Esophagus muscularis mucosa (tissue), 4 donors: ENCODE measurements around the gene SP100. TPM values are rescaled to one million over a fixed set of nuclear protein-coding genes. Genes with fewer than 3 reads are reported as not detected.
"Not testable (repeated sequence)": the region's sequence is repeated elsewhere in the genome, so short reads cannot be mapped to it uniquely, and the experiment has no call there.

Experiments
- DNase-seq: peaks from one replicate; pipeline ENCODE4 v3.0.0-alpha.2; 2017; ENCODE audit errors: extremely low spot score
- H3K27ac ChIP-seq, 4 donors: fragments of 200-600 bp; sonication (generic); replicated peaks in 1 of 4; 1 replicate in 3 of 4; 2 replicates in 1 of 4; pipeline ENCODE4 v1.5.1; 2016 to 2019; ENCODE audit warnings: mild to moderate bottlenecking in 1 of 4
- H3K27me3 ChIP-seq, 4 donors: fragments of 200-600 bp; sonication (generic); one replicate each; pipeline versions ENCODE4 v1.5.1 to v1.6.0; 2016 to 2019
- H3K36me3 ChIP-seq, 4 donors: fragments of 200-600 bp; sonication (generic); one replicate each; pipeline ENCODE4 v1.5.1; 2016 to 2019
- H3K4me1 ChIP-seq, 4 donors: fragments of 200-600 bp; sonication (generic); one replicate each; pipeline ENCODE4 v1.5.1; 2016 to 2019
- H3K4me3 ChIP-seq, 4 donors: fragments of 200-600 bp; sonication (generic); 1 replicate in 2 of 4; 2 replicates in 2 of 4; pipeline ENCODE4 v1.5.1; 2016 to 2019; ENCODE audit warnings: mild to moderate bottlenecking in 4 of 4, moderate library complexity in 1 of 4
- H3K9me3 ChIP-seq, 4 donors: fragments of 200-600 bp; sonication (generic); 1 replicate in 3 of 4; 2 replicates in 1 of 4; pipeline ENCODE4 v1.5.1; 2016 to 2019
- CTCF ChIP-seq, 3 experiments: fragments of 200-600 bp in 2 of 3; fragments of 450-650 bp in 1 of 3; sonication (generic) in 2 of 3; IDR thresholded peaks; one replicate each; pipeline ENCODE4 v1.5.1; 2017 to 2019; ENCODE audit warnings: antibody characterized with exemption in 3 of 3, mild to moderate bottlenecking in 2 of 3, moderate library complexity in 1 of 3
- EP300 ChIP-seq: sonication (generic); formaldehyde crosslinking; IDR thresholded peaks from one replicate; pipeline ENCODE4 v1.6.1; 2017; ENCODE audit warnings: antibody characterized with exemption
- POLR2A ChIP-seq: fragments of 450-650 bp; IDR thresholded peaks from one replicate; pipeline ENCODE4 v1.6.1; 2017; ENCODE audit warnings: antibody characterized with exemption, moderate library complexity, mild to moderate bottlenecking, low read depth
- POLR2AphosphoS5 ChIP-seq, 2 donors: sonication (generic); formaldehyde crosslinking; IDR thresholded peaks; one replicate each; pipeline ENCODE4 v1.6.1; 2017; ENCODE audit warnings: antibody characterized with exemption in 2 of 2
- WGBS: methylation state at CpG from one replicate; pipeline ENCODE4 v1.1.5; 2018; 5-methylcytosine and 5-hydroxymethylcytosine counted together
- intact Hi-C: fragments of 100-400 bp; cut with DNase I; formaldehyde crosslinking; loops from one replicate; pipeline ENCODE4 v1.15.1; 2023
- total RNA-seq, 4 donors: library from RNA; depleted of rRNA; stranded (reverse); fragments of >200 nt; gene quantifications; one replicate each; pipeline versions ENCODE4 v1.1.0 to v1.2.1, GENCODE V29; 2016

Gene SP100
- 10 to 100 TPM; 83.8 to 95.5 (median 92.1) TPM for total RNA-seq

- 16% methylated on average over 10 of the region's 12 CpGs for WGBS
- Histone ChIP-seq H3K9me3 (no peaks in the 10 kb centered on the region), H3K36me3 (no peaks in the 10 kb centered on the region), H3K27me3 (no peaks in the 10 kb centered on the region), H3K4me3 (peak within 1 kb of the TSS; percentile 56 to 72 (median 64)), H3K27ac (peak within 1 kb of the TSS; percentile 76 to 93 (median 86)), H3K4me1 (peaks cover 43 to 68% (median 60%) of the 10 kb centered on the region in 4 donors)
- peak; percentile 95 for DNase-seq
- TF ChIP-seq CTCF (IDR thresholded peaks at IDR 0.05), result no peak
- no peak for TF ChIP-seq EP300
- peak; percentile 82 to 91 for TF ChIP-seq POLR2AphosphoS5 (IDR thresholded peaks at IDR 0.05)
- TF ChIP-seq POLR2A, result peak; percentile 44
- intact Hi-C loops, result loop anchor here (10.0 kb wide), 2 partner anchors 191 to 379 kb away; partner anchors contain the start of gene SP140
These were observed at the start of gene SP100 for GRCh38 chr2:230416061-230416721. Gene SP100, plus strand, starts transcription at chr2:230416201. Its CDS starts 96 bp downstream, at chr2:230416297.

DNA sequence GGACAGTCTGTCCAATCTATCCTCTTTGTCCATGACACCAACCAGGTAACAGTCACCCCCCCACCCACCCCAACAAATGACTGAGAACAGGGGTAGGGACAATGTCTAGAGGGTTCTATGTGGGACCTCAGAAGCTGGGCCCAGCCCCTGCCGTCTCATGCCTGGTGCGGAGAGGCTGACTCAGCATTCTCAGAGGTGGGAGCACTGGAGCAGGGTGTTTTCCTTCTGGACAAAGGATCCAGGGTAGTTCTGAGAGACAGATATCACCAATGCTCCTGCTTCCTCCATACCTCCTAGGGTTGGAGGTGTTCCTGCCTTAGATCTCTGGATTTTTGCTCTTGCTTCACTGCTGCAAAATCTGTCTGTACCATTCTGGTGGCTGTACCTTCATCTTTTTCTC is 33.9 kb upstream of the SP100 start:
- Histone ChIP-seq H3K27ac (no peak overlapping the region), H3K36me3 (peaks cover 0 to 48% (median 9%) of the 10 kb centered on the region in 4 donors), H3K4me3 (no peak overlapping the region), H3K27me3 (no peaks in the 10 kb centered on the region), H3K4me1 (no peaks in the 10 kb centered on the region), H3K9me3 (no peaks in the 10 kb centered on the region)
- WGBS, result 100% methylated on average over 2 of the region's 2 CpGs
- DNase-seq, result no peak
- TF ChIP-seq EP300 (no peak), POLR2A (no peak), CTCF (IDR thresholded peaks at IDR 0.05) (no peak)
- intact Hi-C loops, result no loop called here

- Histone ChIP-seq H3K9me3 (no peaks in the 10 kb centered on the region), H3K36me3 (peaks cover 2 to 53% (median 11%) of the 10 kb centered on the region in 4 donors), H3K27me3 (no peaks in the 10 kb centered on the region), H3K27ac (no peak overlapping the region), H3K4me1 (no peaks in the 10 kb centered on the region), H3K4me3 (no peak overlapping the region)
- TF ChIP-seq EP300 (no peak), POLR2A (no peak), CTCF (IDR thresholded peaks at IDR 0.05) (no peak), POLR2AphosphoS5 (IDR thresholded peaks at IDR 0.05) (no peak)
- DNase-seq, result no peak
- 82% methylated on average over 5 of the region's 5 CpGs for WGBS
- intact Hi-C loops, result no loop called here
These were observed 32.5 kb upstream of the SP100 start for GRCh38 chr2:230383453-230383852.

- no peak overlapping the region for H3K4me3 ChIP-seq
- no peak overlapping the region for H3K27ac ChIP-seq
- H3K4me1 ChIP-seq, result no peaks in the 10 kb centered on the region
- DNase-seq, result no peak
- WGBS, result 93% methylated on average over 6 of the region's 6 CpGs
- intact Hi-C loops, result no loop called here
- no peaks in the 10 kb centered on the region for H3K27me3 ChIP-seq
- TF ChIP-seq EP300 (no peak), CTCF (IDR thresholded peaks at IDR 0.05) (no peak), POLR2AphosphoS5 (IDR thresholded peaks at IDR 0.05) (no peak), POLR2A (no peak)
- peaks cover 15 to 67% (median 25%) of the 10 kb centered on the region in 4 donors for H3K36me3 ChIP-seq
- H3K9me3 ChIP-seq, result no peaks in the 10 kb centered on the region
These were observed 31.0 kb upstream of the SP100 start for GRCh38 chr2:230384986-230385385.

DNA sequence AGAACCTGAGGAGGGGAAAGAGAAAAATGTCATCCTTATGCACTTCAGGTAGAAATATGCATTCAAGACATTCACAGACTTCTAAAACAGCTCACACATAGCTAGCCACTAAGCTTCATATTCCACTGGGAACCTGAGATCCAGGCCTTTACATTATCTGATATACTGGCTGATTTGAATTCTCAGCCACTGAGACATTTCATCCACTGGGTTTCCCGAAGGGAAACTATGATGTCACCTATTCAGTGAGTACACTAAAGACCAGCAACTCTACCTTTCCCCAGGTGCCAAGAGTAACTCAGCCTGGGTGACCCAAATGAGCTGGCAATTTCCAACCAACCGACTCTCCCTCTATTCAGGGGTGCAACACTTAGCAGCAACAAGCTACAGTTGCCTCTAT is 21.7 kb upstream of the SP100 start:
- peaks cover 16 to 74% (median 41%) of the 10 kb centered on the region in 4 donors for H3K36me3 ChIP-seq
- H3K4me1 ChIP-seq, result no peaks in the 10 kb centered on the region
- peaks cover 0 to 9% (median 0%) of the 10 kb centered on the region in 4 donors for H3K9me3 ChIP-seq
- no peak for DNase-seq
- no peaks in the 10 kb centered on the region for H3K27me3 ChIP-seq
- no peak overlapping the region for H3K4me3 ChIP-seq
- 100% methylated on average over 2 of the region's 2 CpGs for WGBS
- H3K27ac ChIP-seq, result no peak overlapping the region
- intact Hi-C loops, result no loop called here
- no peak for TF ChIP-seq POLR2AphosphoS5 (IDR thresholded peaks at IDR 0.05)
- no peak for TF ChIP-seq CTCF (IDR thresholded peaks at IDR 0.05)
- TF ChIP-seq EP300, result no peak
- no peak for TF ChIP-seq POLR2A

GRCh38 chr2:230398698-230399097 is 17.3 kb upstream of the SP100 start:
- intact Hi-C loops, H3K4me3 ChIP-seq, H3K9me3 ChIP-seq, H3K4me1 ChIP-seq, H3K27ac ChIP-seq, H3K27me3 ChIP-seq: not testable (repeated sequence)
- peaks cover 0 to 58% (median 35%) of the 10 kb centered on the region in 4 donors for H3K36me3 ChIP-seq
- DNase-seq, result peak; percentile 84
- WGBS, result over 99% methylated on average over 6 of the region's 6 CpGs
